SK-N-SH treated with all-trans-retinoic acid at 6 μM for 48 hours (cell line): Measurements from ENCODE around the gene DLG3.

Source experiments
- ESRRG ChIP-seq: fragments of 250-450 bp; sonication (Bioruptor Pico); IDR thresholded peaks from 2 replicates; pipeline ENCODE4 v1.6.1; 2021; ENCODE audit warnings: mild to moderate bottlenecking
- RARB ChIP-seq: fragments of 250-450 bp; sonication (Bioruptor Pico); IDR thresholded peaks from 2 replicates; pipeline ENCODE4 v1.8.0; 2021; ENCODE audit warnings: mild to moderate bottlenecking, moderate library complexity
- TOX ChIP-seq: fragments of 250-450 bp; sonication (Bioruptor Pico); IDR thresholded peaks from 2 replicates; pipeline ENCODE4 v1.8.0; 2021; ENCODE audit warnings: mild to moderate bottlenecking, moderate library complexity, borderline replicate concordance
- ZFP3 ChIP-seq: fragments of 250-450 bp; sonication (Bioruptor Pico); IDR thresholded peaks from 2 replicates; pipeline ENCODE4 v1.5.0; 2020; ENCODE audit warnings: mild to moderate bottlenecking, moderate library complexity
- ZFP30 ChIP-seq: fragments of 450-650 bp; formaldehyde crosslinking; IDR thresholded peaks from 2 replicates; pipeline ENCODE4 v1.5.0; 2022; ENCODE audit warnings: mild to moderate bottlenecking, moderate library complexity
- TF ChIP-seq, protein P1 (sequence below): fragments of 250-450 bp; sonication (Bioruptor Pico); IDR thresholded peaks from 2 replicates; pipeline ENCODE4 v1.8.0; 2020; ENCODE audit warnings: mild to moderate bottlenecking, moderate library complexity, borderline replicate concordance
- TF ChIP-seq, protein P2 (sequence below): fragments of 250-450 bp; sonication (Bioruptor Pico); IDR thresholded peaks from 2 replicates; pipeline ENCODE4 v1.5.1; 2020; ENCODE audit warnings: low read depth, mild to moderate bottlenecking, moderate library complexity

GRCh38 chrX:70508296-70508911 lies 63.8 kb downstream of the DLG3 start:
- TF ChIP-seq, protein P1, sequence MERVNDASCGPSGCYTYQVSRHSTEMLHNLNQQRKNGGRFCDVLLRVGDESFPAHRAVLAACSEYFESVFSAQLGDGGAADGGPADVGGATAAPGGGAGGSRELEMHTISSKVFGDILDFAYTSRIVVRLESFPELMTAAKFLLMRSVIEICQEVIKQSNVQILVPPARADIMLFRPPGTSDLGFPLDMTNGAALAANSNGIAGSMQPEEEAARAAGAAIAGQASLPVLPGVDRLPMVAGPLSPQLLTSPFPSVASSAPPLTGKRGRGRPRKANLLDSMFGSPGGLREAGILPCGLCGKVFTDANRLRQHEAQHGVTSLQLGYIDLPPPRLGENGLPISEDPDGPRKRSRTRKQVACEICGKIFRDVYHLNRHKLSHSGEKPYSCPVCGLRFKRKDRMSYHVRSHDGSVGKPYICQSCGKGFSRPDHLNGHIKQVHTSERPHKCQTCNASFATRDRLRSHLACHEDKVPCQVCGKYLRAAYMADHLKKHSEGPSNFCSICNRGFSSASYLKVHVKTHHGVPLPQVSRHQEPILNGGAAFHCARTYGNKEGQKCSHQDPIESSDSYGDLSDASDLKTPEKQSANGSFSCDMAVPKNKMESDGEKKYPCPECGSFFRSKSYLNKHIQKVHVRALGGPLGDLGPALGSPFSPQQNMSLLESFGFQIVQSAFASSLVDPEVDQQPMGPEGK (CRISPR knock-in tag), result no peak
- no peak for TF ChIP-seq TOX (CRISPR knock-in tag)
- no peak for TF ChIP-seq ZFP30 (CRISPR knock-in tag)
- TF ChIP-seq, protein P2, sequence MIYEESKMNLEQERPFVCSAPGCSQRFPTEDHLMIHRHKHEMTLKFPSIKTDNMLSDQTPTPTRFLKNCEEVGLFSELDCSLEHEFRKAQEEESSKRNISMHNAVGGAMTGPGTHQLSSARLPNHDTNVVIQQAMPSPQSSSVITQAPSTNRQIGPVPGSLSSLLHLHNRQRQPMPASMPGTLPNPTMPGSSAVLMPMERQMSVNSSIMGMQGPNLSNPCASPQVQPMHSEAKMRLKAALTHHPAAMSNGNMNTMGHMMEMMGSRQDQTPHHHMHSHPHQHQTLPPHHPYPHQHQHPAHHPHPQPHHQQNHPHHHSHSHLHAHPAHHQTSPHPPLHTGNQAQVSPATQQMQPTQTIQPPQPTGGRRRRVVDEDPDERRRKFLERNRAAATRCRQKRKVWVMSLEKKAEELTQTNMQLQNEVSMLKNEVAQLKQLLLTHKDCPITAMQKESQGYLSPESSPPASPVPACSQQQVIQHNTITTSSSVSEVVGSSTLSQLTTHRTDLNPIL (CRISPR knock-in tag), result no peak
- TF ChIP-seq RARB, result no peak
- no peak for TF ChIP-seq ESRRG (CRISPR knock-in tag)
- no peak for TF ChIP-seq ZFP3
